ENCODE data around the gene HSPG2. TPM values are rescaled to one million over a fixed set of nuclear protein-coding genes. Genes with fewer than 3 reads are reported as not detected.

Gene HSPG2
- total and polyA plus RNA-seq, 9 of the 15 experiments (the other 6 are each of a cell fraction or from before 2014, with no cell fraction given): 0.14 to 160 (median 15.7) TPM

DNA sequence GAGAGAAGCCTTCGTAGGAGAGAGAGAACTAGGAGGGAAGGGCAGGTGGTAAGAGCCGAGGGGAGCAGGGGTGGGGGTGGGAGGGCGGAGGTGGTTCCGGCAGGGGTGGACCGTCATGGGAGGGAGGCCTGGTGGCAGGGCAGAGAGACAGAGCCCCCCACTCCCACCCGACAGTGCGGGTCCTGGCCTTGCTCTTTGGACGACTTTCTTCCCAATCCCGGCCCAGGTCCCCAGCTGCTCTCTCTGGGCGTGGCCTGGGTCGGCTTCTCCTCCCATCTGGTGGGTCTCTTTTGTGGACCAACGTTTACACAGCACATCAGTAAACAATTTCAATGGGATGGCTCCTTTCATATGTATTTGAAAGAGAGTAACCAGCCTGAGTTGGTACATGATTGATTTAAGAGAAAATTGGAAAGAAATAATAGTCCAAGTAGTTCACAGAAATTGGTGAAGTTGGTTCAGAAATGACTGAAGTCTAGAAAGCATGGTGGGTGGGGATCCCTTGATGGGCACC lies 68.1 kb downstream of the HSPG2 start:
- Histone ChIP-seq H3K4me1 (replicated peaks in 1 of 2; ENCODE audit: control insufficient read depth in 2 of 2, insufficient read depth in 2 of 2, low read length in 2 of 2) (peaks cover 21 to 49% of the 10 kb centered on the region in 2 experiments; a peak in 4 of 5 replicates), H3K9ac (ENCODE audit: insufficient read depth in 1 of 2, low read depth in 2 of 2, low read length in 2 of 2) (no peak overlapping the region), H3K27me3 (ENCODE audit: control insufficient read depth in 2 of 2, insufficient read depth in 2 of 2, low read length in 2 of 2) (no peaks in the 10 kb centered on the region), H3K27ac (ENCODE audit: extremely low read depth, low read depth, low read length) (no peak overlapping the region), H3K9me1 (ENCODE audit: control insufficient read depth, insufficient read depth, low read length) (peaks cover 4% of the 10 kb centered on the region), H2AFZ (ENCODE audit: low read depth, low read length) (no peak overlapping the region), H4K20me1 (replicated peaks; ENCODE audit: control insufficient read depth, insufficient read depth, low read length) (no peaks in the 10 kb centered on the region), H3K4me3 (no peak overlapping the region), H3K4me2 (ENCODE audit: insufficient read depth, low read length) (no peak overlapping the region), H3K9me3 (replicated peaks; ENCODE audit: control insufficient read depth, insufficient read depth, low read depth, low read length) (no peaks in the 10 kb centered on the region), H3K36me3 (ENCODE audit: control insufficient read depth, insufficient read depth, low read length) (peaks cover 75% of the 10 kb centered on the region; the same call in 2 of the 3 replicates), H3K79me2 (ENCODE audit: control insufficient read depth, insufficient read depth, low read length) (no peaks in the 10 kb centered on the region)
- FAIRE-seq (no peak), ATAC-seq (no peak), DNase-seq (ENCODE audit: extremely low read depth in 1 of 4, low spot score in 3 of 4) (no peak)
- in situ Hi-C loops (cut with MboI): no loop called here
- CTCF ChIA-PET (ENCODE audit: low intra/inter-chr PET ratio): no interaction called here
- BruUV-seq (replicated peaks): no TSS peak
- 72% methylated on average over 6 of the region's 12 CpGs for WGBS (ENCODE audit: insufficient coverage, low coverage, missing lambda C conversion rate)
- no peak for TF ChIP-seq RB1 (IDR thresholded peaks at IDR 0.05; ENCODE audit: low read depth)
- no peak for TF ChIP-seq CCNT2 (IDR thresholded peaks at IDR 0.05; ENCODE audit: borderline replicate concordance, extremely low read depth, insufficient read length, low read depth, low read length)
- TF ChIP-seq, protein P1, sequence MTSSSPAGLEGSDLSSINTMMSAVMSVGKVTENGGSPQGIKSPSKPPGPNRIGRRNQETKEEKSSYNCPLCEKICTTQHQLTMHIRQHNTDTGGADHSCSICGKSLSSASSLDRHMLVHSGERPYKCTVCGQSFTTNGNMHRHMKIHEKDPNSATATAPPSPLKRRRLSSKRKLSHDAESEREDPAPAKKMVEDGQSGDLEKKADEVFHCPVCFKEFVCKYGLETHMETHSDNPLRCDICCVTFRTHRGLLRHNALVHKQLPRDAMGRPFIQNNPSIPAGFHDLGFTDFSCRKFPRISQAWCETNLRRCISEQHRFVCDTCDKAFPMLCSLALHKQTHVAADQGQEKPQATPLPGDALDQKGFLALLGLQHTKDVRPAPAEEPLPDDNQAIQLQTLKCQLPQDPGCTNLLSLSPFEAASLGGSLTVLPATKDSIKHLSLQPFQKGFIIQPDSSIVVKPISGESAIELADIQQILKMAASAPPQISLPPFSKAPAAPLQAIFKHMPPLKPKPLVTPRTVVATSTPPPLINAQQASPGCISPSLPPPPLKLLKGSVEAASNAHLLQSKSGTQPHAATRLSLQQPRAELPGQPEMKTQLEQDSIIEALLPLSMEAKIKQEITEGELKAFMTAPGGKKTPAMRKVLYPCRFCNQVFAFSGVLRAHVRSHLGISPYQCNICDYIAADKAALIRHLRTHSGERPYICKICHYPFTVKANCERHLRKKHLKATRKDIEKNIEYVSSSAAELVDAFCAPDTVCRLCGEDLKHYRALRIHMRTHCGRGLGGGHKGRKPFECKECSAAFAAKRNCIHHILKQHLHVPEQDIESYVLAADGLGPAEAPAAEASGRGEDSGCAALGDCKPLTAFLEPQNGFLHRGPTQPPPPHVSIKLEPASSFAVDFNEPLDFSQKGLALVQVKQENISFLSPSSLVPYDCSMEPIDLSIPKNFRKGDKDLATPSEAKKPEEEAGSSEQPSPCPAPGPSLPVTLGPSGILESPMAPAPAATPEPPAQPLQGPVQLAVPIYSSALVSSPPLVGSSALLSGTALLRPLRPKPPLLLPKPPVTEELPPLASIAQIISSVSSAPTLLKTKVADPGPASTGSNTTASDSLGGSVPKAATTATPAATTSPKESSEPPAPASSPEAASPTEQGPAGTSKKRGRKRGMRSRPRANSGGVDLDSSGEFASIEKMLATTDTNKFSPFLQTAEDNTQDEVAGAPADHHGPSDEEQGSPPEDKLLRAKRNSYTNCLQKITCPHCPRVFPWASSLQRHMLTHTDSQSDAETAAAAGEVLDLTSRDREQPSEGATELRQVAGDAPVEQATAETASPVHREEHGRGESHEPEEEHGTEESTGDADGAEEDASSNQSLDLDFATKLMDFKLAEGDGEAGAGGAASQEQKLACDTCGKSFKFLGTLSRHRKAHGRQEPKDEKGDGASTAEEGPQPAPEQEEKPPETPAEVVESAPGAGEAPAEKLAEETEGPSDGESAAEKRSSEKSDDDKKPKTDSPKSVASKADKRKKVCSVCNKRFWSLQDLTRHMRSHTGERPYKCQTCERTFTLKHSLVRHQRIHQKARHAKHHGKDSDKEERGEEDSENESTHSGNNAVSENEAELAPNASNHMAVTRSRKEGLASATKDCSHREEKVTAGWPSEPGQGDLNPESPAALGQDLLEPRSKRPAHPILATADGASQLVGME (CRISPR knock-in tag; IDR thresholded peaks at IDR 0.05): no peak
- no peak for TF ChIP-seq POLR3G (IDR thresholded peaks at IDR 0.05; ENCODE audit: extremely low read depth, insufficient read length, insufficient replicate concordance)
- TF ChIP-seq, protein P2, sequence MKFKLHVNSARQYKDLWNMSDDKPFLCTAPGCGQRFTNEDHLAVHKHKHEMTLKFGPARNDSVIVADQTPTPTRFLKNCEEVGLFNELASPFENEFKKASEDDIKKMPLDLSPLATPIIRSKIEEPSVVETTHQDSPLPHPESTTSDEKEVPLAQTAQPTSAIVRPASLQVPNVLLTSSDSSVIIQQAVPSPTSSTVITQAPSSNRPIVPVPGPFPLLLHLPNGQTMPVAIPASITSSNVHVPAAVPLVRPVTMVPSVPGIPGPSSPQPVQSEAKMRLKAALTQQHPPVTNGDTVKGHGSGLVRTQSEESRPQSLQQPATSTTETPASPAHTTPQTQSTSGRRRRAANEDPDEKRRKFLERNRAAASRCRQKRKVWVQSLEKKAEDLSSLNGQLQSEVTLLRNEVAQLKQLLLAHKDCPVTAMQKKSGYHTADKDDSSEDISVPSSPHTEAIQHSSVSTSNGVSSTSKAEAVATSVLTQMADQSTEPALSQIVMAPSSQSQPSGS (CRISPR knock-in tag; IDR thresholded peaks at IDR 0.05): no peak
- TF ChIP-seq, protein P3, sequence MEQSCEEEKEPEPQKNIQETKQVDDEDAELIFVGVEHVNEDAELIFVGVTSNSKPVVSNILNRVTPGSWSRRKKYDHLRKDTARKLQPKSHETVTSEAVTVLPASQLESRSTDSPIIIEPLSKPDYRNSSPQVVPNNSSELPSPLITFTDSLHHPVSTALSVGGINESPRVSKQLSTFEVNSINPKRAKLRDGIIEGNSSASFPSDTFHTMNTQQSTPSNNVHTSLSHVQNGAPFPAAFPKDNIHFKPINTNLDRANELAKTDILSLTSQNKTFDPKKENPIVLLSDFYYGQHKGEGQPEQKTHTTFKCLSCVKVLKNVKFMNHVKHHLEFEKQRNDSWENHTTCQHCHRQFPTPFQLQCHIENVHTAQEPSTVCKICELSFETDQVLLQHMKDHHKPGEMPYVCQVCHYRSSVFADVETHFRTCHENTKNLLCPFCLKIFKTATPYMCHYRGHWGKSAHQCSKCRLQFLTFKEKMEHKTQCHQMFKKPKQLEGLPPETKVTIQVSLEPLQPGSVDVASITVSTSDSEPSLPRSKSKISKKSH (CRISPR knock-in tag; IDR thresholded peaks at IDR 0.05): no peak
- TF ChIP-seq IFI16 (CRISPR knock-in tag; IDR thresholded peaks at IDR 0.05): no peak
- POLR2A ChIA-PET: interaction anchor here (1.3 kb wide), 1 partner anchor 12 kb away, joined by 4 read pairs; no protein-coding TSS in a partner anchor
- intact Hi-C loops (cut with micrococcal nuclease): no loop called here
